GM21390 (cell line): Measurements from ENCODE around the gene STYXL1.
"Not testable (repeated sequence)": the region's sequence is repeated elsewhere in the genome, so short reads cannot be mapped to it uniquely, and the experiment has no call there.

Experiments used
- ATAC-seq: cut with Tn5 transposase; IDR thresholded peaks from one replicate; pipeline ENCODE4 v1.9.1; 2021; ENCODE audit not compliant: unreplicated experiment

STYXL1 gene

DNA sequence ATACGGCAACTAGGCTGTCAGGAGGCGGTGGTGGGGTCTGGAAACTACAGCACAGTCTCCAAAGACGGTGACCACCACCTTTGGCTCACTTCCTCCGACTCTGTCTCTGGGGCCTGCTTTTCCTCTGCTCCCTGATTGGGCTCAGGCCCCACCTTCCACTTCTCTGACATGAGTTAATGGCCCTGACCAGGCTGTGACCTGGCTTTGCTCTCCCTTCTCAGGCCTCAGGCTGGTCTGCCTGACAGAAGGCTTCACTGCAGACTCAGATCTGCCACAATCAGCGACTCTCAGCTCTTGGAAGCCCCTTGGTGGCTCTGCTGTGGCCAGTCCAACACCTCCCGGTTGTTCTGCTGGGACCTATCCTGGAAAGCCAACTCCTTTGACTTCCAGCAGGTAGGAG is 7.7 kb downstream of the STYXL1 start:
- ATAC-seq: no peak

DNA sequence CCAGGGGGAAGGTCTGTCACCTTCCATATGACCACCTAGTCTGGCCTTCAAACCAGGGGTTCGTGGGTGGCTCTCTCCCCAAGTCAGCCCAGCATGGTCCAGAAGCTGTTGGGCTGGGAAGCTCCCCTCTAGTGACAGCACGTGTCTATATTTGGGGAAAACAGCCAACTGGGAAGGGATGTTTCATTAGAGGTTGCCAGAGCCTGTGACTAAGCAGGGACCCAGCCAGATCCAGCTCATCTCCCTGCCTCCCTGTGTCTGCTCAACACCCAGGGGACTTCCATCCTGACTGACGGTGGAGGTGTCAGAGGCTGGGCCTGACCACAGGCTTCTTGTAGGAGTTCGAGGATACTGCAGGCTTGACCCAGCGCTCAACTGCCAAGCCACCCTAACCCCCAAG is 10.5 kb downstream of the STYXL1 start:
- ATAC-seq: no peak

DNA sequence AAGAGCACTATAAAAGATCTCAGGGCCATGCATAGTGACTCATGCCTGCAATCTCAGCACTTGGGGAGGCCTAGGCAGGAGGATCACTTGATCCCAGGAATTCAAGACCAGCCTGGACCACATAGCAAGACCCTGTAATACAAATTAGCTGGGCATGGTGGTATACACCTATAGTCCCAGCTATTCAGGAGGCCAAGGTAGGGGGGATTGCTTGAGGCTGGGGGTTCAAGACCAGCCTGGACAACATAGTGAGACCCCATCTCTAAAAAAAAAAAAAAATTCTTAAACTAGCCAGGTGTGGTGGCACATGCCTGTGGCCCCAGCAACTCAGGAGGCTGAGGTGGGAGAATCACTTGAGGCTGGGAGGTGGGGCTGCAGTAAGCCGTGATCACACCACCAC is 15.8 kb downstream of the STYXL1 start:
- ATAC-seq: no peak

DNA sequence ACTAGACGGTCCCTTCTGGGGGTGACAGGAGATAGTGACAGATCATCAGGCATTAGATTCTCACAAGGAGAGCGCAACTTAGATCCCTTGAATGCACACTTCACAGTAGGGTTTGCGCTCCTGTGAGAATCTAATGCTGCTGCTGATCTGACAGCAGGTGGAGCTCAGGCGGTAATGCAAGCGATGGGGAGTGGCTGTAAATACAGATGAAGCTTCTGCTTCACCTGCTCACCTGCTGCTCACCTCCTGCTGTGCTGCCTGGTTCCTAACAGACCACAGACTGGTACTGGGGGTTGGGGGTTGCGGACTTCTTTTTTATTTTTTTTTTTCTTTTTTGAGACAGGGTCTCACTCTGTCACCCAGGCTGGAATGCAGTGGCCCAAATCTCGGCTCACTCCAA is 18.1 kb downstream of the STYXL1 start:
- not testable (repeated sequence) for ATAC-seq

DNA sequence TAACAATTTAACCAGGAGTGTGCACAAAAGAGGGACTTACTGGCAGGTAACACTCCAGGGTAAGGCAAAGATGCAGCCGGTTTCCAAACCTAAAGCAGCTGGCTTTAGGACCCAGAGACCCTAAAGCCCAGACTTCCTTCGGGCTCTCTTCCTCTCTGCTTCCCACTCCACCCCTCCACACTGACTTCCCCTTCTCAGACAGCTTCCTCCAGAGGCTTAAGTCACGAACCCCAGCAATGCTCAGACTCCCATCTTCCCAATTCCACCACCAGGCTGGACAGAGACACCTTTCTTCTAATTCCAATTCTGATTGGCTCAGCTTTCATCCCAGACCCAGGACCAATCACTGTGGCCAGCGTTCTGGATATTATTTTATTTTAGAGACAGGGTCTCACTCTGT is 24.8 kb downstream of the STYXL1 start:
- no peak for ATAC-seq

DNA sequence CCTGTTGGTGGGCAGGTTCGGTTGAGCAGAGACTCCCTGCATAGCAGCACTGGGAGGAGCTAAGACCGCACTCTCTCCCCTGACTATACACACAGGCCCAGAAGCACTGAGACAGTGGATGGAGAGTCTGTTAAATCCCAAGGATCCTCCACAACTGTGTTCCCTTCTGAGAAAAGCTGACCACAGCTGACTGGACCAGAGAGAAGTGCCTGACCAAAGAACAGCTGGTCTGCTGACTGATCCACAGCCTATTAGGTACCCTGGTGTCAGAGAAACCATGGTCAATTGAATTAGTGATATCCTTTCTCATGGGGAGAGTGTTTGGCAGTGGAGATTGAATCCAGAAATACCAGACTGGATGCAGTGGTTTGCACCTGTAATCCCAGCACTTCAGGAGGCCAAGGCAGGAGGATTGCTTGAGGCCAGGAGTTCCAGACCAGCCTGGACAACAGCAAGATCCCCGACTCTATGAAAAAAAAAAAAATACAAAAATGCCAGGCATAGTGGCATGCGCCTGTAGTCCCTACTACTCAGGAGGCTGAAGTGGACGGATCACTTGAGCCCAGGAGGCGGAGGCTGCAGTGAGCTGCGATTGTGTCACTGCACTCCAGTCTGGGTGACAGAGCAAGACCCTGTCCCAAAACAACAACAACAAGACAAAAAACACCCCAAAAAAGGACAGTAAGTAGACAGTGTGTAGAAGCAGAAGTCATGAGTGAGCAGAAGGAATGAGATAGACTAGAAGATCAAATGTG is 25.6 kb downstream of the STYXL1 start:
- ATAC-seq: no peak

DNA sequence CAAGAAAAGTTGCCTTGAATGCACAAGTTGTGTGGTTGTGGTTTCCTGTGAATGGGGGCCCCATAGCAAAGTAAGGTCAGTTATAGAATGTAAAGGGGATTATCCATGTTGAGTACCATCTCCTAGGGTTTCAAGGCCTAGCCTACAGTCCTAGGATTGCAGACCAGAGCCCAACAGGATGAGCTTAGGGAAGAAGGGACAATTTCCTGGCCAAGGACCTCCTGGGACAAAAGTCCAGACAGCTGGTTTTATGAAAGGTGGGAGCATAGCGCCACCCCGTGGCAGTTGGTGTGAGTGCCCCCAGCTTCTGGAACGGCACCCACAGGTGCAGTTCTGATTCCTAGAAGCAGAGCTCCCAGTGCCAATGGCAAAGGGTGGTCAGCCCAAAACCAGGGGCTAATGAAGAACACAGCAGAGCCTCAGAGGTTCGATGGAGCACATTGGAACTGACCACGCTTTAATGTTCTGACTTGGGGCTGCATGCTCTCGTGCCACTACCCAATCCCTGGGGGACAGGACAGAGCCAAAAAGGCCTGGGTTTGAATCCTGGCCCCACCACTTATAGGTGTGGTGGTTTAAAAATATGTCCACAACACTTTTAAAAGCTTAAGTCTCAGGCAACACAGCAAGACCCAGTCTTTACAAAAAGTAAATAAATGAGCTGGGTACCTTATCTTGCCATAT is 27.6 kb downstream of the STYXL1 start:
- ATAC-seq: no peak

DNA sequence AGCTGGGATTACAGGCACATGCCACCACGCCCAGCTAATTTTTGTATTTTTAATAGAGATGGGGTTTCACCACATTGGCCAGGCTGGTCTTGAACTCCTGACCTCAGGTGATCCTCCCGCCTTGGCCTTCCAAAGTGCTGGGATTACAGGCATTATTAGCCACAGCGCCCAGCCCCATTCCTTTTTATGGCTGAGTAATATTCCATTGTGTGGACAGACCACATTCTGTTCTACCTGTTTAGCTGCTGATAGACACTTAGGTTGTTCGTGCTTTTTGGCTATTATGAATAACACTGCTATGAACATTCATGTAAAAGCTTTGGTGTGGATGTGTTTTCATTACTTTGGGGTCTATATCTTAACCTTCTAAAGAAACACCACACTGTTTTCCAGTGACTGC is 29.3 kb downstream of the STYXL1 start:
- ATAC-seq: not testable (repeated sequence)

DNA sequence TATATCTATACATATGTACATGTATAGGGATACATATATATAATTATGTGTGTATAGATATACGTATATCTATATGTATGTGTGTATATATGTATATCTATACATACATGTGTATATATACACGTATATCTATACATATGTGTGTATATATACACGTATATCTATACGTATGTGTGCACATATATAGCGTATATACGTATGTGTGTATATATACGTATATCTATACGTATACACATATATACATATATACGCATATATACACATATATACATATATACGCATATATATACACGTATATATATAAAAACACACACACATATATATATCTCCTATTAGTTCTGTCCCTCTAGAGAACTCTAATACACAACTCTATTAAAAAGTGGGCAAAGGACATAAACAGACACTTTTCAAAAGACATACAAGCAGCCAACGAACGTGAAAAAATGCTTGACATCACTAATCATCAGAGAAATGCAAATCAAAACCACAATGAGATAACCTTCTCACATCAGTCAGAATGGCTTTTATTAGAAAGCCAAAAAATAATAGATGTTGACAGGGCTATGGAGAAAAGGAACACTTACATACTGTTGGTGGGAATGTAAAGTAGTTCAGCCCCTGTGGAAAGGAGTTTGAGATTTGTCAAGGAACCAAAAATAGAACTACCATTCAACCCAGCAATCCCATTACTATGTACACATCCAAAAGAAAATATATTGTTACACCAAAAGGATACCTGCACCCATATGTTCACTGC is 31.4 kb downstream of the STYXL1 start:
- no peak for ATAC-seq

DNA sequence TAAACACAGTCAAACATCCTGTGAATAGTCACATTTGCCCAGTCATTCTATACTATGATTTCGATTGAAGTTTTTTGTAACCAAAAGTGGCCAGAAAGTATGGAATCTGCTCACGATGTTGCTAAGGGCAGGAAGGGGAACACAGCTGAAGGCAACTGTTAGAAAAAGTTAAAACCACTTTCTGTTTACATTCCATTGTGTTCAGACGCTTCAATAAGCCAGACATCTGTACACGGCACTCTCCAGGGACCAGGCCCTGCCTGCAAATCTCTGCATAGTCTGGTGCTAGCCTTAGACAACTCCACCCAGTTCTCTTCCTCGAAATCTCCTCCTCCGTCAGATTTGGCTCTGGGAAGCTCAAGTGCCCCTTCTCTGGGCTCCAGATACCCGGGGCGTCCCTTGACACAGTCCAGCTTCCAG is 36.3 kb downstream of the STYXL1 start:
- no peak for ATAC-seq

DNA sequence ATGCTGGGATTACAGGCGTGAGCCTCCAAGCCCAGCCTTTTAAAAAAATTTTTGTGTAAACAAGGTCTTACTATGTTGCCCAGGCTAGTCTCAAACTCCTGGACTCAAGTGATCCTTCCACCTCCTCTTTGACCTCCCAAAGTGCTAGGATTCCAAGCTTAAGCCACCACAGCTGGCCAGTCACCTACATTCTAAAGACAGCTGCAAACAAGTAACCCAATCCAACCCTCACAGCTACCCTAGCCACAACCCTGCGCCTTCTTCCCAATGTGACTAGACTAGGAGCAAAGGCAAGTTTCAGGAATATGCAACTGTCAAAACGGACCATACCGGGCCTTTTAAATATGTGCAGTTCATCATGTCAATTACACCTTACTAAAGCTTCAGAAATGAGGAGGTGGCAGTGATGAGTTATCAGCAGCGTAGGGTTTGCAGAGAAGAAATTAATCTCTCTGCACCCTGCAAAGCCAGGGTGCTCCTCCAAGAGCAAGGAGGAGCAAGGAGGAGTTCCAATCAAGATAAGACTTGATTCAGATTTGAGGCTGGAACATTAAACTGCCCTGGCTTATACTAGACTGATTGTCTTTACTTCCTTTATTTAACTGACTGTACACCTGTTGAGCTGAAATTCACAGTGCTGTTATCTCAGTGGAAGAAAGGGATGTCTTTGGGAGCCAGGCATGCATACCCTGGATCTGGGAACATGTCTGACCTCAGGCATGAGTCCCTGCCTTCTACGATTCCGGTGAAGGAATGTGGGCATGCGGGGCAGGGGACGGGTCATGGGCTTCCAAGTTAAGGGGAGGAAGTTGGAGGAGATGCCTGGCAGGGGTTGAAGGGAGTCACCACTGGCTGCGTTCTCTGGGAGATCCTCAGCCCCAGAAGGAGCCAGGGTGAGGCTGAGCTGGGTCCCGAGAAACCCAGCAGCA is 37.9 kb downstream of the STYXL1 start:
- no peak for ATAC-seq

DNA sequence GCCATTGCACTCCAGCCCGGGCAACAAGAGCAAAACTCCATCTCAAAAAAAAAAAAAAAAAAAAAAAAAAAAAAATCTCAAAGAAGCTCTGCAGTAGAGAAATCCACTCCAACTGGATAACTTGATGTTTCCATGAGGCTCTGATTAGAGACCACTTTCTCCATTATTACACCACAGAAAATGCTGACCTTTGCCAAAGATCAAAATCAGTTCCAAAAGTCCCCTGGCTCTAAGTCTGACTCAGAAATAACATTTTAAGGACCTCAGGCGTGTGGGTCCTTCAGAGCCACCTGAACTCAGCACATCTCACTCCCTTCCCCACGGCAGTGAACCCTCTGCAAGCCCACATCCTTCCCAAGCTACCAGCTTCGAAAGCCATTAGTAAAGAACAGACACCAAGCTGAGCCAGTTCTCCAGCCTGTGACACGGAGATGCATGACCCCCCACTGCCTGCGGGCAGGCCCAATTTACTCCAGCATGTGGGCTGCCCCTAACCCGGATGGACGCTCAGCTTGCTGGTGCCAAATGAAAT is 39.6 kb downstream of the STYXL1 start:
- ATAC-seq: no peak

DNA sequence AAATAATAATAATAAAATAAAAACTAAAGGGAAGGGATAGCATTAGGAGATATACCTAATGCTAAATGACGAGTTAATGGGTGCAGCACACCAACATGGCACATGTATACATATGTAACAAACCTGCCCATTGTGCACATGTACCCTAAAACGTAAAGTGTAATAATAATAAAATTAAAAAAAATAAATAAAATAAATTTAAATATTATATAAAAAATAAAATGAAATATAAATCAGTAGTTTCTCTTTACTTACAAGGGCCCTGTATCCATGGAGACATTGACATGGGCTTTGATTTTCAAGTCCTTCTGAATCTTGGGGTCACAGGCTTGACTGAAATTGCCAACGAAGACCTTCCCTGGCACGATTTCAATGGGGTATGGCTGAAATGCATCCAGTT is 42.8 kb downstream of the STYXL1 start:
- not testable (repeated sequence) for ATAC-seq

DNA sequence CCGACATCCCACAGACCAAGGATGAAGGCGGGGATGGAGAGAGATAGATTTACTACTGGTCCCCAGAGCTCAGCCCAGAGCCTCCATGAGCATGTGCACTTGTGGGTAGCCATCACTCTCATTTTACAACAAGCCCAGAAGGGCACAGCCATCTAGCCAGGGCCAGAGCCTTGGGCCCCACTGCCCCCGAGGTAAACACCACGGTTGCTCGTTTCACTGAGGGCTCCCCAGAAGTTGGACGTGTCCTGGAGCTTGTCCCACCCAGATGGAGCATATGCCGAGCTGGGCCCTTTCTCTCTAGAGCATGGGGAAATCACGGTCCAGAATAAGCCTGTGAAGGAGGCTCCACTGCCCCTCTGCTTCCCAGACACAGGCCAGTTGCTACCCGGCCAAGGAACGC is 44.4 kb downstream of the STYXL1 start:
- ATAC-seq: no peak

DNA sequence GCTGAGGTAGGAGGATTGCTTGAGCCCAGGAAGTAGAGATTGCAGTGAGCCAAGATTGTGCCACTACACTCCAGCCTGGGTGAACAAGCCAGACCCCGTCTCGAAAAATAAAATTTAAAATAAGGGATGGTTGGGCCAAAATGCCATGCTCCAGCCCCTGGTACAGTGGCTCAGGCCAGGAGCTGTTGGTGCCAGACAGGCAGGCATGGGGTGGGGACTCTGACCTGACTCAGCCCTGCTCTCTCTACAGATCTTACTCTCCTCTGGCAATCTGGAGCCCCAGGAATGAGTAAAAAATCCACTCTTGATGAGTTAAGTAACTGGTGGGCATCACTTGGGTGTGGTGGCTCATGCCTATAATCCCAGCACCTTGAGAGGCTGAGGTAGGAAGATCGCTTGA is 45.0 kb downstream of the STYXL1 start:
- no peak for ATAC-seq

DNA sequence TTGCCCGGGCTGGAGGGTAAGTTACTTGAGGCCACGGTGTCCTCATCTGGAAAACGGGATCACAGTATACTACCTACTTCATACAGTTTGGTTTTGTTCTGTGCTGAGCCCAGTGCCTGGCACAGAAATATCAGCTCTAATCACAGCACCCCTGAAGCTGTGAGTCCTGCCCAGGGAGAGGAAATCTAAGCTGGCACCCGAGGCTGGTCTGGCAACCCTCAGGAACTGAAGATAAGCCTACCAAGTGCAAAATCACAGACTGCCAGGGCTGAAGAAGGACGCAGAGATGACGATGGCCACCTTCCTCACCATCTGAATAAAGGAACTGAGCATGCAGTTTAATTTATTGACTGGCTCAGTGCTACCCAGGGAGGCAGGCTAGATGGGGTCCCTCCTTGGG is 45.7 kb downstream of the STYXL1 start:
- ATAC-seq: no peak

DNA sequence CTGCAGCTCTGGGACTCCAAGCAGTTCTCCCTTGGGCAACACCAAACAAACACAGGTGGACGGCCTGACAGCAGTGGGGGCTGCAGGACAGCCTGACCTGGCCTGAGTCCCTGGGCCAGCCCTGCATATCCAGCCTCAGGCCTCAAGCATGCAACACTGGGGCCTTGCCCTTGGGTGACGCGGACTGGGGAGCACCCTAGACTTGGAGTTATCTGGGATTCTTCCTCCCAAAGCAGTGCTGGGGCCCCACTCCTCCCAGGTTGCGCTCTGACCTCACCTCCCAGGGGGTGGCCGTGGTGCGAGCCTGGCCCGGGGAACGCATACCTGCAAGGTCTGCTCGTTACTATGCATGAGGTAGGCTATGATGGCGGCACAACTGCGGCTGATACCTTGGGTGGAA is 47.2 kb downstream of the STYXL1 start:
- no peak for ATAC-seq

DNA sequence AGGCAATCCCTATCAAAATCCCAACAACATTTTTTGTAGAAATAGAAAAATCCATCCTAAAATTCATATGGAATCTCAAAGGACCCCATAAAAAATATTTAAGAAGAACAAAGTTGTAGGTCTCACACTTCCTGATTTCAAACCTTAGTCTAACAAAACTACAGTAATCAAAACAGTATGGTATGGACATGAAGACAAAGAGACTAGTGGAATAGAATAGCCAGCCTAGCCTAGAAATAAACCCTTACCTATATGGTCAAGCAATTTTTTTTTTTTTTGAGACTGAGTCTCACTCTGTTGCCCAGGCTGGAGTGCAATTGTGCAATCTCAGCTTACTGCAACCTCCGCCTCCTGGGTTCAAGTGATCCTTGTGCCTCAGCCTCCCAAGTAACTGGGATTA is 49.8 kb downstream of the STYXL1 start:
- no peak for ATAC-seq

DNA sequence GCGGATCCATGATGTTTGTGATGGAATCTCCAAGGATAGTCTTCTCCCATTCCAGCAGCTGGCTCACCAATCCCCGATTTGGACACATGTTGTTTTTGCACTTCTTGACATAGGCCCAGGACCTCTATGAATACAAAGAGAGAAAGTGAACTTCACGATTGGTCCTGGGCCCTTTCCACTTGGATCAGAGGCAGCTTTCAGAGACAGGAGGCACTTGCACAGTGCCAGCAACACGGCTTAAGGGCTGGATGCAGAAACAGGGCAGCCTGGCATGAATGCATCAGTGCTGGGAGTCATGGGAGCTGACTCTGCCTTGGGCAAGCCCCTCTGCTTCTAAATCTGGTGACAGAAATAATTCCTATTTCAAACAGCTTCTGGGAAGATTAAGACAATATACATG is 51.3 kb downstream of the STYXL1 start:
- ATAC-seq: no peak

DNA sequence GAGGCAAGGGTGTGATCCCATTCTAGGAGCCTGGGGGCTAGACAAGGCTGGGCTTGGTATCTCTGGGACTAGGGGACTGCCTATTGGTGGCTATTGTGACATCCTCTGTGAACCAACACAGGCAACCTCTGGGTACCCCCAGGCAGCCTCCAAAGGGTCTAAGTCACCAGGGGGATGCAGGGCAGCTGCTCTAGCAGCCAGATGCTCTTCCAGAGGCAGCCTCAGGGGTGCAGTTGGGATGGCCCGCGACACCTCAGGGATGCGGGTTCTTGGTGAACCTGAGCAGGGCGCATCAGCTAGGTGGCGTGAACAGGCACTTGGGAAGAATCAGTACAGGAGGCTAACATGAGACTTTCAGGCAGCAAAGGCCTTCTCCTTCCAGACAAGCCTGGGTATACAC is 51.8 kb downstream of the STYXL1 start:
- ATAC-seq: no peak

DNA sequence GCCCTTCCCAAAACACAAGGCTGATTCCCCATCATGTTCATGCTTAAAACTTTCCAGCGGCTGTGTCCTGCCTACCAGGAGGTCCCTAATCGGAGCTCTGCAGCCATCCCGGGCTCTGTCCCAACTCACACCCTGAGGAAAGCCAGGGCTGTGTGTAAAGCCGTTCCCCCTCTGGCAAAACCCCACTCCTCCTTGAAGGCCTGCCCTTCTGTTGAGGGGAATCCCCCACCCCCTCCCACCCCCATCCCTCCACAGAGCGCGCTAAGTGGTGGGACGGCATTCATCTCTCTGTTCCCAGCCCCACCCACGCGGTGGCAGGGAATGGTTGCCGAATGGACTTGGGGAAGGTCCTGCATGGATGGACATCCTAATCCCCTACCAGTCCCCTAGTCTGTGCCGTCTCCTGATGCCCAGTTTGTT is 52.7 kb downstream of the STYXL1 start:
- ATAC-seq: no peak
